Fibroblast of lung (primary cell): ENCODE data around the gene CDCP2. TPM values are rescaled to one million over a fixed set of nuclear protein-coding genes. Genes with fewer than 3 reads are reported as not detected.
A peak's percentile ranks its signal among the peaks of the same experiment; 100 is the strongest.

Experiments
- DNase-seq, 2 donors: peaks; one replicate each; pipeline versions ENCODE4 v3.0.0 to v3.0.0-alpha.2; 2010; ENCODE audit warnings: low read depth in 2 of 2
- H2AFZ ChIP-seq: 2 replicates; pipeline ENCODE4 v1.5.1; 2012; ENCODE audit warnings: low read length, control low read depth, inconsistent platforms
- H3K27ac ChIP-seq: 2 replicates; pipeline ENCODE4 v1.5.1; 2011; ENCODE audit warnings: low read length, control low read depth; ENCODE audit not compliant: insufficient read depth
- H3K27me3 ChIP-seq: 2 replicates; pipeline ENCODE4 v1.5.1; 2011; ENCODE audit warnings: mild to moderate bottlenecking, low read length; ENCODE audit not compliant: control insufficient read depth, insufficient read depth
- H3K36me3 ChIP-seq: 2 replicates; pipeline ENCODE4 v1.5.1; 2011; ENCODE audit warnings: low read length; ENCODE audit not compliant: control insufficient read depth, insufficient read depth
- H3K4me1 ChIP-seq: 2 replicates; pipeline ENCODE4 v1.5.1; 2011; ENCODE audit warnings: low read length; ENCODE audit not compliant: control insufficient read depth, insufficient read depth; ENCODE audit errors: extremely low read depth
- H3K4me2 ChIP-seq: 2 replicates; pipeline ENCODE4 v1.5.1; 2011; ENCODE audit warnings: low read length, control low read depth; ENCODE audit not compliant: insufficient read depth; ENCODE audit errors: extremely low read depth
- H3K4me3 ChIP-seq, 4 experiments: fragments of 200-600 bp in 1 of 4; sonication (generic) in 1 of 4; replicated peaks in 1 of 4; 2 replicates each; pipeline ENCODE4 v1.5.1; 2011 to 2016; ENCODE audit warnings: low read length in 4 of 4, low read depth in 3 of 4, mild to moderate bottlenecking in 3 of 4, control low read depth in 2 of 4, inconsistent platforms in 1 of 4, mixed read lengths in 1 of 4; ENCODE audit not compliant: insufficient read depth in 1 of 4; ENCODE audit errors: control extremely low read depth in 1 of 4
- H3K79me2 ChIP-seq: 2 replicates; pipeline ENCODE4 v1.5.1; 2012; ENCODE audit warnings: mild to moderate bottlenecking, low read length, inconsistent platforms; ENCODE audit not compliant: control insufficient read depth, insufficient read depth
- H3K9ac ChIP-seq: 2 replicates; pipeline ENCODE4 v1.5.1; 2011; ENCODE audit warnings: mild to moderate bottlenecking, low read length, control low read depth; ENCODE audit not compliant: insufficient read depth
- H3K9me3 ChIP-seq: 2 replicates; pipeline ENCODE4 v1.5.1; 2012; ENCODE audit warnings: low read depth, low read length; ENCODE audit not compliant: control insufficient read depth, insufficient read depth
- H4K20me1 ChIP-seq: 2 replicates; pipeline ENCODE4 v1.5.1; 2011; ENCODE audit warnings: low read length; ENCODE audit not compliant: control insufficient read depth, insufficient read depth; ENCODE audit errors: extremely low read depth
- CTCF ChIP-seq, 2 donors: IDR thresholded peaks in 1 of 2; conservative IDR thresholded peaks in 1 of 2; 1 replicate in 1 of 2; 2 replicates in 1 of 2; pipeline ENCODE4 v1.5.1; 2011 to 2012; ENCODE audit warnings: low read length in 2 of 2, control low read depth in 1 of 2, inconsistent platforms in 1 of 2, low read depth in 1 of 2, mild to moderate bottlenecking in 1 of 2
- EZH2 ChIP-seq: IDR thresholded peaks from 2 replicates; pipeline ENCODE4 v1.5.1; 2012; ENCODE audit warnings: low read length, control low read depth, mild to moderate bottlenecking; ENCODE audit errors: missing control alignments
- polyA plus RNA-seq, 2 donors: library from polyadenylated mRNA; depleted of rRNA in 1 of 2; stranded (reverse) in 1 of 2; unstranded in 1 of 2; fragments of >200 nt; gene quantifications; 2 replicates each; pipeline ENCODE4 v1.2.1, GENCODE V29; 2011 to 2012; ENCODE audit warnings: missing spikeins in 1 of 2
- total RNA-seq: library from RNA; depleted of rRNA; stranded (reverse); fragments of >200 nt; gene quantifications from 2 replicates; pipeline ENCODE4 v1.2.1, GENCODE V29; 2014

The CDCP2 gene
- total and polyA plus RNA-seq, 2 donors (not counting 1 experiment from before 2014, with no cell fraction given), result not detected

- Histone ChIP-seq H3K36me3 (no peaks in the 10 kb centered on the region), H2AFZ (no peak overlapping the region), H4K20me1 (no peaks in the 10 kb centered on the region), H3K9me3 (no peaks in the 10 kb centered on the region), H3K27me3 (no peaks in the 10 kb centered on the region), H3K79me2 (no peaks in the 10 kb centered on the region), H3K4me3 (no peak overlapping the region), H3K27ac (no peak overlapping the region), H3K4me2 (no peak overlapping the region), H3K4me1 (no peaks in the 10 kb centered on the region), H3K9ac (no peak overlapping the region)
- DNase-seq, result no peak
- no peak for TF ChIP-seq EZH2
- TF ChIP-seq CTCF (conservative IDR thresholded peaks at IDR 0.05 in 1 of 2, IDR thresholded peaks at IDR 0.05 in 1 of 2; ENCODE audit: low read depth in 1 of 2, low read length in 2 of 2), result no peak
Measured at GRCh38 chr1:54108156-54108555, 44.6 kb downstream of the CDCP2 start.

- Histone ChIP-seq H3K27me3 (no peaks in the 10 kb centered on the region), H3K4me1 (no peaks in the 10 kb centered on the region), H3K9ac (no peak overlapping the region), H4K20me1 (no peaks in the 10 kb centered on the region), H3K36me3 (no peaks in the 10 kb centered on the region), H3K9me3 (no peaks in the 10 kb centered on the region), H3K4me3 (no peak overlapping the region), H3K27ac (no peak overlapping the region), H2AFZ (no peak overlapping the region), H3K4me2 (no peak overlapping the region), H3K79me2 (no peaks in the 10 kb centered on the region)
- TF ChIP-seq EZH2 (no peak), CTCF (conservative IDR thresholded peaks at IDR 0.05 in 1 of 2, IDR thresholded peaks at IDR 0.05 in 1 of 2; ENCODE audit: low read depth in 1 of 2, low read length in 2 of 2) (peak in 1 of 2 donors; percentile 25)
- DNase-seq, result peak; percentile 11 to 25
Measured at GRCh38 chr1:54107131-54107530, 45.7 kb downstream of the CDCP2 start.

- Histone ChIP-seq H2AFZ (no peak overlapping the region), H3K4me3 (no peak overlapping the region), H3K4me1 (no peaks in the 10 kb centered on the region), H4K20me1 (no peaks in the 10 kb centered on the region), H3K79me2 (no peaks in the 10 kb centered on the region), H3K27ac (no peak overlapping the region), H3K9ac (no peak overlapping the region), H3K27me3 (no peaks in the 10 kb centered on the region), H3K9me3 (no peaks in the 10 kb centered on the region), H3K36me3 (no peaks in the 10 kb centered on the region), H3K4me2 (no peak overlapping the region)
- TF ChIP-seq CTCF (conservative IDR thresholded peaks at IDR 0.05 in 1 of 2, IDR thresholded peaks at IDR 0.05 in 1 of 2; ENCODE audit: low read depth in 1 of 2, low read length in 2 of 2), result no peak
- TF ChIP-seq EZH2, result no peak
- peak in 1 of 2 donors; percentile 25 for DNase-seq
Measured at GRCh38 chr1:54105736-54106269, 47.0 kb downstream of the CDCP2 start.
